H1 (cell line): ENCODE results near the gene OXA1L. TPM values are rescaled to one million over a fixed set of nuclear protein-coding genes. Genes with fewer than 3 reads are reported as not detected.

Experiments used
- ATF3 ChIP-seq: IDR thresholded peaks from 2 replicates; pipeline ENCODE4 v1.6.1; 2011; ENCODE audit warnings: low read depth, mild to moderate bottlenecking, low read length; ENCODE audit not compliant: insufficient read depth
- EP300 ChIP-seq, 2 experiments: IDR thresholded peaks; 1 replicate in 1 of 2; 2 replicates in 1 of 2; pipeline ENCODE4 v1.6.1; 2011 to 2012; ENCODE audit warnings: low read depth in 2 of 2, low read length in 2 of 2, mild to moderate bottlenecking in 2 of 2, borderline replicate concordance in 1 of 2, inconsistent platforms in 1 of 2, moderate library complexity in 1 of 2
- TCF12 ChIP-seq: IDR thresholded peaks from 2 replicates; pipeline ENCODE4 v1.6.1; 2011; ENCODE audit warnings: low read depth, mild to moderate bottlenecking, low read length
- TEAD4 ChIP-seq: IDR thresholded peaks from 2 replicates; pipeline ENCODE4 v1.6.1; 2012; ENCODE audit warnings: low read depth, low read length, inconsistent platforms, mixed read lengths
- USF2 ChIP-seq: IDR thresholded peaks from 2 replicates; pipeline ENCODE4 v1.6.1; 2011; ENCODE audit warnings: low read length, improper control_type of control experiment
- YY1 ChIP-seq: IDR thresholded peaks from 2 replicates; pipeline ENCODE4 v1.6.1; 2011; ENCODE audit warnings: low read depth, mild to moderate bottlenecking, low read length
- polyA plus RNA-seq, 7 experiments: library from polyadenylated mRNA; depleted of rRNA in 3 of 7; stranded (reverse) in 5 of 7; unstranded in 2 of 7; fragments of >200 nt in 5 of 7; fragments of 200-250 nt in 2 of 7; gene quantifications; 1 replicate in 5 of 7; 2 replicates in 1 of 7; 4 replicates in 1 of 7; pipeline versions ENCODE4 v1.2.1 to v1.2.3, GENCODE V29; 2011 to 2013; ENCODE audit warnings: missing spikeins in 2 of 7, mixed read lengths in 2 of 7
- total RNA-seq: library from RNA; stranded (reverse); fragmentation: NEBNext Ultra II Directional; extraction: Animal tissue kit (Norgen Biotek cat#: 25700); gene quantifications from 2 replicates; pipeline ENCODE4 v1.2.1, GENCODE V29; 2021

Gene OXA1L
- total and polyA plus RNA-seq, 2 of the 8 experiments (the other 6 are each of a cell fraction or from before 2014, with no cell fraction given) = 125 to 199 TPM

DNA sequence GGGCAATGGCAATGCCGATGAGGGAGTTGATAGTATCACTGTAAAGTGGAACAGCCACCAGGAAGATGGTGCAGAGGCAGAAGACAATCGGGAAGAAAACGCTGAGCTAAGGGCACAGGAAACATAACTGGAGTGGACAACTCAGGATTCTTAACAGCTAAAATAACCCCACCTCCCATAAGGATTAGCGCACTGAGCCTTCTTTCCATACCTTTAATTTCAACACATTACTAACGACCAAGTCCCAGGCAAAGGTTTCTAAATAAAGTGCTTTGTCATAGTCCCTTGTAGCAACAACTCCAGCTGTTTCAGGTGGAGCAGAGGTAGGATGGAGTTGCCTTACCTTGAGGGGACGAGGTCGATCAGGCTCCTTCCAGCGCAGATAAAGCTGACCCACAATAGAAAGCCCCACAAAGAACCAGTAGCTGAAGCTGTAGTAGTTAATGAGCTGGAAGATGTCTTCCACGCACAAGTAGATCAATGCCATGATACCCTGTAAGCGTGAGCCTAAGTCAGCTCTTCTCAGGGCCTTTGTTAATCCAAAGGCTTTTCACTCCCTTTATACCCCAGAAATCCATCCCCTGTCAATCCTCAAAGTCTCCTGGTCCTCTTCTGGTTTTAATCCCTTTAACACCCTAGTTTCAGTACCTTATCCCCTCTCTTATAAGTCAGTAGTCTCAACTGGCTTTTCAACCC, 7.7 kb downstream of the OXA1L start (continued):
- TF ChIP-seq ATF3 (no peak), TEAD4 (no peak), EP300 (IDR thresholded peaks at IDR 0.05; ENCODE audit: borderline replicate concordance in 1 of 2, low read depth in 2 of 2, low read length in 2 of 2) (no peak), TCF12 (no peak), USF2 (no peak), YY1 (no peak)
